Vagina (tissue), 2 donors: ENCODE data around the gene IRF9.

ENCODE experiments used
- POLR2A ChIP-seq, 2 donors: fragments of 450-650 bp; IDR thresholded peaks; one replicate each; pipeline ENCODE4 v1.6.1; 2017; ENCODE audit warnings: antibody characterized with exemption in 2 of 2, mild to moderate bottlenecking in 2 of 2, moderate library complexity in 2 of 2
- POLR2AphosphoS5 ChIP-seq, 2 donors: sonication (generic); formaldehyde crosslinking; IDR thresholded peaks; one replicate each; pipeline ENCODE4 v1.9.0; 2017; ENCODE audit warnings: antibody characterized with exemption in 2 of 2, mild to moderate bottlenecking in 2 of 2, low read depth in 1 of 2; ENCODE audit not compliant: insufficient read depth in 1 of 2
- TF ChIP-seq, protein P1 (sequence below), 3 experiments: fragments of 450-650 bp in 2 of 3; fragments of 200-600 bp in 1 of 3; sonication (generic) in 1 of 3; IDR thresholded peaks; one replicate each; pipeline ENCODE4 v1.5.1; 2017 to 2019; ENCODE audit warnings: antibody characterized with exemption in 3 of 3, mild to moderate bottlenecking in 2 of 3, moderate library complexity in 2 of 3

DNA sequence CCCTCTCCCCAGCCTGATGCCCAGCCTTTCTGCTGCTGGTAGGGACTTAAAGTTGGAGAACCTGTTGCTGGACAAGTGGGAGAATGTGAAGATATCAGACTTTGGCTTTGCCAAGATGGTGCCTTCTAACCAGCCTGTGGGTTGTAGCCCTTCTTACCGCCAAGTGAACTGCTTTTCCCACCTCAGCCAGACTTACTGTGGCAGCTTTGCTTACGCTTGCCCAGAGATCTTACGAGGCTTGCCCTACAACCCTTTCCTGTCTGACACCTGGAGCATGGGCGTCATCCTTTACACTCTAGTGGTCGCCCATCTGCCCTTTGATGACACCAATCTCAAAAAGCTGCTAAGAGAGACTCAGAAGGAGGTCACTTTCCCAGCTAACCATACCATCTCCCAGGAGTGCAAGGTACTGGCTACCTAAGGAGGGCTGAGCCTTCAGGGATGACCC is 46.1 kb downstream of the IRF9 start:
- TF ChIP-seq POLR2AphosphoS5 (IDR thresholded peaks at IDR 0.05; ENCODE audit: insufficient read depth in 1 of 2, low read depth in 1 of 2) (no peak), POLR2A (IDR thresholded peaks at IDR 0.05) (no peak)
- TF ChIP-seq, protein P1, sequence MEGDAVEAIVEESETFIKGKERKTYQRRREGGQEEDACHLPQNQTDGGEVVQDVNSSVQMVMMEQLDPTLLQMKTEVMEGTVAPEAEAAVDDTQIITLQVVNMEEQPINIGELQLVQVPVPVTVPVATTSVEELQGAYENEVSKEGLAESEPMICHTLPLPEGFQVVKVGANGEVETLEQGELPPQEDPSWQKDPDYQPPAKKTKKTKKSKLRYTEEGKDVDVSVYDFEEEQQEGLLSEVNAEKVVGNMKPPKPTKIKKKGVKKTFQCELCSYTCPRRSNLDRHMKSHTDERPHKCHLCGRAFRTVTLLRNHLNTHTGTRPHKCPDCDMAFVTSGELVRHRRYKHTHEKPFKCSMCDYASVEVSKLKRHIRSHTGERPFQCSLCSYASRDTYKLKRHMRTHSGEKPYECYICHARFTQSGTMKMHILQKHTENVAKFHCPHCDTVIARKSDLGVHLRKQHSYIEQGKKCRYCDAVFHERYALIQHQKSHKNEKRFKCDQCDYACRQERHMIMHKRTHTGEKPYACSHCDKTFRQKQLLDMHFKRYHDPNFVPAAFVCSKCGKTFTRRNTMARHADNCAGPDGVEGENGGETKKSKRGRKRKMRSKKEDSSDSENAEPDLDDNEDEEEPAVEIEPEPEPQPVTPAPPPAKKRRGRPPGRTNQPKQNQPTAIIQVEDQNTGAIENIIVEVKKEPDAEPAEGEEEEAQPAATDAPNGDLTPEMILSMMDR (IDR thresholded peaks at IDR 0.05), result no peak
